Astrocyte of the hippocampus (primary cell): Measurements from ENCODE around the gene SP1.
"Not testable (repeated sequence)": the region's sequence is repeated elsewhere in the genome, so short reads cannot be mapped to it uniquely, and the experiment has no call there.

Source experiments
- DNase-seq: peaks from one replicate; pipeline ENCODE4 v3.0.0; 2011; ENCODE audit warnings: low read depth, low spot score

Gene SP1

GRCh38 chr12:53358836-53359419, 21.0 kb upstream of the SP1 start:
- DNase-seq = no peak

DNA sequence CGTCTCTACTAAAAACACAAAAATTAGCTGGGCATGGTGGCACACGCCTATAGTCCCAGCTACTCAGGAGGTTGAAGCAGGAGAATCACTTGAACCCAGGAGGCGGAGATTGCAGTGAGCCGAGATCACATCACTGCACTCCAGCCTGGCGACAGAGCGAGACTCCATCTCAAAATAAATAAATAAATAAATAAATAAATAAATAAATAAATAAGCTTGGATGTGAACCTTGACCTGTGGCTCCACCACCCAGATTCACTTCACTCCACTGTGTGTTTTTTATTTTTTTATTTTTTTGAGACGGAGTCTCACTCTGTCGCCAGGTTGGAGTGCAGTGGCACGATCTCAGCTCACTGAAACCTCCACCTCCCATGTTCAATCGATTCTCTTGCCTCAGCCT, 18.3 kb upstream of the SP1 start:
- DNase-seq = not testable (repeated sequence)

DNA sequence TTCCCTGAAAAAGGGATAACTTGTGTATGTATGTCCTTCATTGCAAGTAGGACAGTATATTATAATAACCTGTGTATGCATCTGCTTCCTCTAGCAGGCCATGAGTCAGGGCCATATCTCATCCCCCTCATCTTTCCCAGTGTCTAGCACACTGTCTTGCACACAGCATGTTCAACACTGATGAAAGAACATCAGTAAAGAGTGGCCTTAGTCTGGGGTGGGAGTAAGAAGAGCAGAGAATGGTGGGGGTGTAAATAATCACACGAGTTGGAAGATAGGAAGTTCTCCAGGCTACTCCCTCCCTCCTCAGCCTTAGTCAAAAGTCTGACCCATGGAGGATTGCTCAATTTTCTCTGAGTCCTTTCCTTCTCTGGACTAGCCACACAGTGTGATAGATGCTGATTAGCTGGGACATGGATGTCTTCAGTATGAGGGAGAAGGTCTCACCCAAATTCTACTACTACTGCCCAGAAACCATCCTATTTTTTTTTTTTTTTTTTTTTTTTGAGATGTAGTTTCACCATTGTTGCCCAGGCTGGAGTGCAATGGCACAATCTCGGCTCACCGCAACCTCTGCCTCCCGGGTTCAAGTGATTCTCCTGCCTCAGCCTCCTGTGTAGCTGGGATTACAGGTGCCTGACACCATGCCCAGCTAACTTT, 14.6 kb upstream of the SP1 start:
- DNase-seq = no peak

DNA sequence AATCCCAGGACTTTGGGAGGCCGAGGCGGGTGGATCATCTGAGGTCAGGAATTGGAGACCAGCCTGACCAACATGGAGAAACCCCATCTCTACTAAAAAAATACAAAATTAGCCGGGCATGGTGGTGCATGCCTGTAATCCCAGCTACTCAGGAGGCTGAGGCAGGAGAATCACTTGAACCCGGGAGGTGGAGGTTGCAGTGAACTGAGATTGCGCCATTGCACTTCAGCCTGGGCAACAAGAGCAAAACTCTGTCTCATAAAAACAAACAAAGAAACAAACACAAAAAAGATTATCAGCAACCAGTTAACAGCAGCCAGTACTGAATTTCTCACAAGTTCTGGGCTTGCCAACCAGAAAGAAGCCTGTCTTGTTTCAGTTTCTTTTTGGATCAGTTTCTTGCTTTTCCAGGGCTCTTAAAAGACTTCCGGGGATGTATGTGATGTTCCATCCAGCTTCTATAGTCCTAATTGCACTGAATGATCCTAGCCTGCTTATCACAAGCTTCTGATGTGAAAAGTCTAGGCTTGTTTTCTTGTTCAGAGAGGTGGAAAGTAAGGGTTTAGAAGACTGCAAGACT, 6.3 kb upstream of the SP1 start:
- not testable (repeated sequence) for DNase-seq

- DNase-seq = not testable (repeated sequence)
Measured at GRCh38 chr12:53374277-53374676, 5.7 kb upstream of the SP1 start.

DNA sequence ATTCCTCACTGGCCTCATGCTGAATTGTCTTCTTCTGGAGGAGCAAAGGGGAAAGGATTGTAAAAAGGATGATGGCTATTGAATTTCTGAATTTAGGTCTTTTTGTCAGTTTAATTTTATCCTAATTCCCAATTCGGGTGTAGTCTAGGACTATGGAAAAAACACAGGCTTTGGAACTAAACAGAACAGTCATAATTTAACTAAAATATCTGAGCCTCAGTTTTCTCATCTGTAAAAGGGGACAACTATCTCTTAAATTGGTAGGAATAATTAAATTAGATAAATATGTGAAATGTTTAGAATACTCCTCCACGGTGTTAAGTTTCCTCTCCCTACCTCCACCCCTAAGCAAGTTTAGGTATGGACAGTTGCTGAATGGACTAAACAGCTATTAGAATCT, 3.2 kb upstream of the SP1 start:
- no peak for DNase-seq

GRCh38 chr12:53378222-53378621, 1.8 kb upstream of the SP1 start:
- DNase-seq = no peak

DNA sequence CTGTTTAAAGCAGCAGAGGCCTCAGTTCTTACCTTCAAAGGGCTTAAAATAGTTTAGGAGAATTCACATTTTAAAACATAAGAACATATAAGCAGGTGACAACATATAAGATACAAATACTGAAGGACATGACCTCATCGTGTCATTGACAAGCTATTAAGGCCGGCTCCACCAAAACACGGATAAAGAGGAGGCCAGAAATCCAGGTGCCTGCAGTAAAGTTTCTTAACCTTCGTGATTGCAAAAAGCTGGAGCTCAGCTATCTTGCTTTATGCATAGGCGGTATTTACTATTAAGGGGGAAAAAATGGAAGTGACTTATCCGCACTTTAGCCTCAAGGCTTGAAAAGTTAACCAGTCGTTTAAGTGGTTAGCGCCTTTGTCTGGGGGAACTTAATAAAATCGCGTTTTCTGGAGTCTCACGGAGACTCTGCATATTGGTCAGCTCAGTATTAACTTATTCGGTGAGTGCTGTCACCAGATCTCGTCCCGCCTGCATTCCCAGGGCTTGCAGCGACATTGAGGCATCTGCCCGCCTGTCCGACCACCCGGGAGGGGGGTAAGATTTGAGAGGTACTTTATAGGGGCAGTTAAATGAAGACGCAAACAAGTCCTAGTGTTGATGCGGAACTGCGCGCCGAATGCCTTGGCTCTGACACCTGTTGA, 1.1 kb upstream of the SP1 start:
- DNase-seq = peak; percentile 24

DNA sequence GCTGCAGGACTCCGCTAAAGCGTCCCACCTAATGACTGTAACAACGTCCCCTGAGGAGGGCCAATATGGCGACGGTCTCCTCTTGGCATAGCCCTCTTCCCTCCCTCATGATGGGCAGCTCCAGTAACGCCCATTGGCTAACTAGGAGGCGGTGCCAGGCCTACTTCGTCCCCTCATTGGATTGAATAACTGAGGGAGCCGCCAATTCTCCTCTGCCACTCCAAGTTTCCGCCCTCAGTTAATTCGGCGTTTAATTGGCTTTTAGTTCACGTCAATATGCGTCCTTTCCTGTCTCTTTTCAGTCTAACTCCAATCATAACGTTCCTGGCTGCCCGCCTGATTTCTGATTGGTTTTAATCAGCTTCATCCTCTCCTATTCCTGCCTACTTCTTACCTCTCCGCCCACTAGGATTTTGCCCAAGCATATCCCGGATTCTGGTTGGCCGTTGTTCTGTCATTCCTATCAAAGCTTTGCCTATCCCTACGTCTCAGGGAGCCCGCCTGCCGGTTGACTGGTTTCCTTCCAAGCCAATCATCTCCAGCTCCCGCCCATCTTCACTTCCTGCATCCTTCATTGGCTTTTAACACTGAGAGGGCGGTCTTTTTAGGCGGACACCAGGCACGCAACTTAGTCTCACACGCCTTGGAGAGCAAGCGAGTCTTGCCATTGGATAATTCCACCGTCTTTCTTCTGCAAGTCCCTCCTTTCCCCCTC, 430 bp upstream of the SP1 start:
- DNase-seq = peak; percentile 100

GRCh38 chr12:53380794-53381730, 1.1 kb downstream of the SP1 start:
- DNase-seq = peak; percentile 33

DNA sequence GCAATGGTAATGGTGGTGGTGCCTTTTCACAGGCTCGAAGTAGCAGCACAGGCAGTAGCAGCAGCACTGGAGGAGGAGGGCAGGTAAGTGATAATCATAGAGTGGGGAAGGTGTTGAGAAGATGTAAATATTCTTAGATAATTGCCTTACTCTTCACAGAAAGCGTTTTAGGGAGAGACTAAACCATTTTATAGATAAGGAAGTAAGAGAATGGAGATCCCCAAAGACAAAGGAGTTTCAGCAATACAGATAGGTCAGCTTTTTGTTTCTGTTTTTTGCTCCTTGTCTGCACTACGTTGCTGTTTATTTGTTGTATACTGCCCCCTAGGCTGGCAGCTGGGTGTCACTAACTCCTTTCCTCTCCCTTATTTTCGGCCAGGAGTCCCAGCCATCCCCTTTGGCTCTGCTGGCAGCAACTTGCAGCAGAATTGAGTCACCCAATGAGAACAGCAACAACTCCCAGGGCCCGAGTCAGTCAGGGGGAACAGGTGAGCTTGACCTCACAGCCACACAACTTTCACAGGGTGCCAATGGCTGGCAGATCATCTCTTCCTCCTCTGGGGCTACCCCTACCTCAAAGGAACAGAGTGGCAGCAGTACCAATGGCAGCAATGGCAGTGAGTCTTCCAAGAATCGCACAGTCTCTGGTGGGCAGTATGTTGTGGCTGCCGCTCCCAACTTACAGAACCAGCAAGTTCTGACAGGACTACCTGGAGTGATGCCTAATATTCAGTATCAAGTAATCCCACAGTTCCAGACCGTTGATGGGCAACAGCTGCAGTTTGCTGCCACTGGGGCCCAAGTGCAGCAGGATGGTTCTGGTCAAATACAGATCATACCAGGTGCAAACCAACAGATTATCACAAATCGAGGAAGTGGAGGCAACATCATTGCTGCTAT, 2.0 kb downstream of the SP1 start:
- DNase-seq = peak; percentile 71

GRCh38 chr12:53383258-53383657, 3.3 kb downstream of the SP1 start:
- no peak for DNase-seq

DNA sequence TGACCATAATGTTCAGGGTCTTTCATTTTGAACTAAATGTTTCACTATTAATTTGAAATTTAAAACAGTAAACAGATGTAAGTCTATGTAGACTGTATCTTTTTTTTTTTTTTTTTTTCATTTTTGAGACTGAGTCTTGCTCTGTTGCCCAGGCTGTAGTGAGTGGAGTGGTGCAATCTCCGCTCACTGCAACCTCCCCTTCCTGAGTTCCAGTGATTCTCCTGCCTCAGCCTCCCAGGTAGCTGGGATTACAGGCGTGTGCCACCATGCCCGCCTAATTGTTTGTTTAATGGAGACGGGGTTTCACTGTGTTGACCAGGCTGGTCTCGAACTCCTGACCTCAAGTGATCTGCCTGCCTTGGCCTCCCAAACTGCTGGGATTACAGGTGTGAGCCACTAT, 6.4 kb downstream of the SP1 start:
- not testable (repeated sequence) for DNase-seq

DNA sequence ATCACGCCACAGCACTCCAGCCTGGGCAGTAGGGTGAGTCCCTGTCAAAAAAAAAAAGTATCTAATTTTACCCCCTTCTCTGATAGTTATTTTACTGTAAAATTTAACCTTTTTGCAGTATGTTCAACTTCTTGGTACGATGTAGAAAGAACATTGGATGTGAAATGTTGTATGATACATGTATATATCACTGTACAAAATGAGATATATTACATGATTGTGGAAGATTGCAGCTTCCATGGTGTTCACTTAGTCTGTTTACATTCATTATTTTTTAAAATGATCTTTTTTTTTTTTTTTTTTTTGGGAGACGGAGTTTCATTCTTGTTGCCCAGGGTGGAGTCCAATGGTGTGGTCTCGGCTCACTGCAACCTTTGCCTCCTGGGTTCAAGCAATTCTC, 9.0 kb downstream of the SP1 start:
- no peak for DNase-seq

DNA sequence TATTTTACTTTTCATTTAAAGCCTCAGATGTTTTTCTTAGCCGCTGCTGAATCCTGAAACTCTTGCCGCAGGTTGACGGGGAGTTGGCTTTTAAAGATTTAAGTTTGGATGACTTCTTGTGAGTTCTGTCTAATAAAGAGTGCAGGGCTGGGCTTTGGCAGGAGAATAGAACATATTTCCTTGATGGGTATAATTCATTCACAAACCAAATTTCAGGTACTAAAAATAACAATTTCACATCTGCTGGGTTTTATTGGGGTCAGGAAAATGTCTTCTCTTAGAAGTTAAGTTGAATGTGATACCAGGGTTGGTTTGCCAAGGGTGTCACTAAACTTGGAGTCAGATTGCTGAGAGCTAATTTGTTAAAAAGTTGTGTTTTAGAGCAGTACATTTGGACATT, 9.7 kb downstream of the SP1 start:
- DNase-seq = no peak

- DNase-seq = no peak
Measured at GRCh38 chr12:53391724-53392123, 11.7 kb downstream of the SP1 start.

- DNase-seq = no peak
Measured at GRCh38 chr12:53399896-53400295, 19.9 kb downstream of the SP1 start.

- not testable (repeated sequence) for DNase-seq
Measured at GRCh38 chr12:53402351-53402750, 22.4 kb downstream of the SP1 start.

- DNase-seq = no peak
Measured at GRCh38 chr12:53402871-53403270, 22.9 kb downstream of the SP1 start.

DNA sequence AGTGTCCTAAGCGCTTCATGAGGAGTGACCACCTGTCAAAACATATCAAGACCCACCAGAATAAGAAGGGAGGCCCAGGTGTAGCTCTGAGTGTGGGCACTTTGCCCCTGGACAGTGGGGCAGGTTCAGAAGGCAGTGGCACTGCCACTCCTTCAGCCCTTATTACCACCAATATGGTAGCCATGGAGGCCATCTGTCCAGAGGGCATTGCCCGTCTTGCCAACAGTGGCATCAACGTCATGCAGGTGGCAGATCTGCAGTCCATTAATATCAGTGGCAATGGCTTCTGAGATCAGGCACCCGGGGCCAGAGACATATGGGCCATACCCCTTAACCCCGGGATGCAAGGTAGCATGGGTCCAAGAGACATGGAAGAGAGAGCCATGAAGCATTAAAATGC, 31.0 kb downstream of the SP1 start:
- DNase-seq = no peak
